K562 (cell line): ENCODE data around the gene CNNM4. TPM values are rescaled to one million over a fixed set of nuclear protein-coding genes. Genes with fewer than 3 reads are reported as not detected.

Source experiments
- ATAC-seq: fragments of 200-7000 bp; cut with Tn5 transposase; 3 replicates; pipeline ENCODE4 v1.9.1; 2020; ENCODE audit warnings: moderate library complexity
- BruUV-seq: library from RNA; stranded (reverse); fragments of 400-500 nt; replicated peaks from 2 replicates; lab custom pipeline; 2021; lab: Mats Ljungman, UMichigan
- CTCF ChIA-PET: fragments of 300-600 bp; formaldehyde crosslinking; extraction: SDS; loops from one replicate; lab custom pipeline; 2021; ENCODE audit warnings: low intra/inter-chr PET ratio; lab: Yijun Ruan, JAX
- POLR2A ChIA-PET: fragments of 300-600, 350-650 bp; sonication (Branson Sonifier 250); formaldehyde crosslinking; extraction: SDS; loops from one replicate; lab custom pipeline; 2021; ENCODE audit warnings: antibody characterized with exemption, inconsistent platforms; lab: Yijun Ruan, JAX
- DNase-seq, 4 experiments: peaks; one replicate each; pipeline versions ENCODE4 v3.0.0 to v3.0.0-alpha.2; 2011 to 2018; ENCODE audit warnings: low spot score in 3 of 4, mixed read lengths in 3 of 4; ENCODE audit errors: extremely low read depth in 1 of 4
- FAIRE-seq: peaks from 2 replicates; lab custom pipeline; 2011; peaks lifted over from hg19 to GRCh38; lab: Jason Lieb, UNC
- H2AFZ ChIP-seq: 2 replicates; pipeline ENCODE4 v1.6.0; 2011; ENCODE audit warnings: low read depth, low read length, control low read depth, inconsistent platforms
- H3K27ac ChIP-seq: fragments of 200-600 bp; 3 replicates; pipeline ENCODE4 v1.8.0; 2011; ENCODE audit warnings: low read depth, mild to moderate bottlenecking, control low read depth, inconsistent platforms, low read length, moderate library complexity, mixed read lengths; ENCODE audit errors: extremely low read depth
- H3K27me3 ChIP-seq, 2 experiments: fragments of 300-600 bp in 1 of 2; 2 replicates in 1 of 2; 3 replicates in 1 of 2; pipeline versions ENCODE4 v1.6.0 to v1.8.0; 2011; ENCODE audit warnings: inconsistent platforms in 2 of 2, low read length in 2 of 2, mild to moderate bottlenecking in 1 of 2, mixed read lengths in 1 of 2, moderate library complexity in 1 of 2; ENCODE audit not compliant: control insufficient read depth in 2 of 2, insufficient read depth in 2 of 2
- H3K36me3 ChIP-seq: fragments of 300-600 bp; 3 replicates; pipeline ENCODE4 v1.8.0; 2011; ENCODE audit warnings: mild to moderate bottlenecking, low read length, inconsistent platforms; ENCODE audit not compliant: control insufficient read depth, insufficient read depth
- H3K4me1 ChIP-seq, 2 experiments: fragments of 200-600 bp in 1 of 2; replicated peaks in 1 of 2; 2 replicates in 1 of 2; 3 replicates in 1 of 2; pipeline versions ENCODE4 v1.5.1 to v1.8.0; 2011; ENCODE audit warnings: inconsistent platforms in 2 of 2, low read length in 2 of 2, mild to moderate bottlenecking in 1 of 2, mixed read lengths in 1 of 2, moderate library complexity in 1 of 2; ENCODE audit not compliant: control insufficient read depth in 2 of 2, insufficient read depth in 2 of 2
- H3K4me2 ChIP-seq: 2 replicates; pipeline ENCODE4 v1.6.1; 2011; ENCODE audit warnings: low read length, control low read depth, inconsistent platforms, mixed read lengths; ENCODE audit not compliant: insufficient read depth
- H3K4me3 ChIP-seq: fragments of 200-600 bp; sonication (generic), shearing (Covaris generic); 2 replicates; pipeline ENCODE4 v1.5.1; 2016; ENCODE audit warnings: control low read depth, inconsistent platforms
- H3K79me2 ChIP-seq: fragments of 200-600 bp; 3 replicates; pipeline ENCODE4 v1.8.0; 2011; ENCODE audit warnings: low read length, inconsistent platforms; ENCODE audit not compliant: control insufficient read depth, insufficient read depth
- H3K9ac ChIP-seq, 2 experiments: 2 replicates each; pipeline versions ENCODE4 v1.6.0 to v1.6.1; 2011; ENCODE audit warnings: low read depth in 2 of 2, low read length in 2 of 2, control low read depth in 1 of 2, inconsistent platforms in 1 of 2, mild to moderate bottlenecking in 1 of 2, mixed read lengths in 1 of 2; ENCODE audit not compliant: insufficient read depth in 1 of 2
- H3K9me1 ChIP-seq: one replicate; pipeline ENCODE4 v1.6.0; 2011; ENCODE audit warnings: inconsistent platforms, mild to moderate bottlenecking, low read length, moderate library complexity; ENCODE audit not compliant: control insufficient read depth, insufficient read depth
- H3K9me3 ChIP-seq: replicated peaks from 2 replicates; pipeline ENCODE4 v1.5.1; 2011; ENCODE audit warnings: low read depth, low read length, inconsistent platforms; ENCODE audit not compliant: control insufficient read depth, insufficient read depth
- H4K20me1 ChIP-seq: replicated peaks from 2 replicates; pipeline ENCODE4 v1.6.1; 2011; ENCODE audit warnings: low read length, inconsistent platforms, mixed read lengths; ENCODE audit not compliant: control insufficient read depth, insufficient read depth
- CEBPB ChIP-seq: fragments of 450-650 bp; IDR thresholded peaks from 2 replicates; pipeline ENCODE4 v1.6.1; 2016; ENCODE audit warnings: missing genetic modification characterization, missing compliant biosample characterization
- CREB1 ChIP-seq, 2 experiments: sonication (generic) in 1 of 2; formaldehyde crosslinking in 1 of 2; IDR thresholded peaks; 2 replicates each; pipeline versions ENCODE4 v1.6.1 to v1.8.0; 2012 to 2022; ENCODE audit warnings: inconsistent platforms in 1 of 2, mild to moderate bottlenecking in 1 of 2, missing genetic modification reagents in 1 of 2, moderate library complexity in 1 of 2
- DDX20 ChIP-seq: fragments of 450-650 bp; IDR thresholded peaks from 2 replicates; pipeline ENCODE4 v1.6.1; 2016; ENCODE audit warnings: missing genetic modification characterization, low read depth, mild to moderate bottlenecking, missing compliant biosample characterization, moderate library complexity
- ESRRB ChIP-seq: fragments of 250-450 bp; sonication (Bioruptor Pico); IDR thresholded peaks from 2 replicates; pipeline ENCODE4 v1.5.0; 2020; ENCODE audit warnings: mild to moderate bottlenecking, moderate library complexity, borderline replicate concordance
- MAFK ChIP-seq: IDR thresholded peaks from 2 replicates; pipeline ENCODE4 v1.6.1; 2011; ENCODE audit warnings: low read length, improper control_type of control experiment
- MECOM ChIP-seq: fragments of 250-450 bp; sonication (Bioruptor Pico); IDR thresholded peaks from 2 replicates; pipeline ENCODE4 v1.8.0; 2022; ENCODE audit warnings: inconsistent platforms
- NKRF ChIP-seq: fragments of 450-650 bp; IDR thresholded peaks from 2 replicates; pipeline ENCODE4 v1.6.1; 2016; ENCODE audit warnings: borderline replicate concordance
- NR2C2 ChIP-seq, 2 experiments: fragments of 200-800 bp in 1 of 2; sonication (Bioruptor generic) in 1 of 2; sonication (generic) in 1 of 2; formaldehyde crosslinking in 1 of 2; IDR thresholded peaks; 2 replicates each; pipeline versions ENCODE4 v1.6.1 to v1.8.0; 2016 to 2022; ENCODE audit warnings: mild to moderate bottlenecking in 1 of 2, missing compliant biosample characterization in 1 of 2, missing genetic modification characterization in 1 of 2, missing genetic modification reagents in 1 of 2
- RBM22 ChIP-seq: fragments of 200-400 bp; formaldehyde crosslinking; IDR thresholded peaks from 2 replicates; pipeline ENCODE4 v1.6.1; 2018; ENCODE audit warnings: low read length, low read depth; ENCODE audit not compliant: poor library complexity, severe bottlenecking
- YBX1 ChIP-seq: fragments of 450-650 bp; IDR thresholded peaks from 2 replicates; pipeline ENCODE4 v1.7.1; 2016; ENCODE audit warnings: mild to moderate bottlenecking
- ZNF280A ChIP-seq: fragments of 450-650 bp; IDR thresholded peaks from 2 replicates; pipeline ENCODE4 v1.6.1; 2018; ENCODE audit warnings: mild to moderate bottlenecking, low read depth; ENCODE audit not compliant: partially characterized antibody
- ZNF644 ChIP-seq: fragments of 200-800 bp; sonication (Bioruptor generic); IDR thresholded peaks from 2 replicates; pipeline ENCODE4 v1.6.1; 2016; ENCODE audit warnings: low read depth, missing genetic modification characterization, missing compliant biosample characterization
- WGBS: fragments of 100-300 bp; shearing (Covaris generic); methylation state at CpG from one replicate; pipeline ENCODE4 v1.1.6; 2016; ENCODE audit warnings: low coverage, mixed read lengths; ENCODE audit not compliant: insufficient coverage; ENCODE audit errors: missing lambda C conversion rate; 5-methylcytosine and 5-hydroxymethylcytosine counted together
- in situ Hi-C: fragments of 300-500 bp; cut with MboI; formaldehyde crosslinking; loops from 4 replicates; pipeline ENCODE4 v1.15.0; 2018; ENCODE audit warnings: inconsistent platforms, mixed read lengths
- intact Hi-C: fragments of 100-400 bp; cut with micrococcal nuclease; formaldehyde crosslinking; loops from 2 replicates; pipeline ENCODE4 v1.14.2; 2022
- polyA plus RNA-seq, 8 experiments: library from polyadenylated mRNA; depleted of rRNA in 4 of 8; stranded (reverse) in 5 of 8; unstranded in 3 of 8; fragments of >200 nt; fragmentation: Nextera tagmentation in 2 of 8; fragmentation: Illumina TruSeq in 1 of 8; extraction: Ambion mirVana in 2 of 8; extraction: Trizol in 1 of 8; gene quantifications; 2 replicates each; pipeline versions ENCODE4 v1.2.1 to v1.2.3, GENCODE V29; 2011 to 2014; ENCODE audit warnings: inconsistent platforms in 1 of 8, missing spikeins in 1 of 8
- total RNA-seq, 7 experiments: library from RNA; depleted of rRNA in 6 of 7; stranded (reverse); fragments of >200 nt in 6 of 7; fragmentation: Illumina TruSeq in 2 of 7; extraction: Trizol in 2 of 7; gene quantifications; 2 replicates each; pipeline versions ENCODE4 v1.2.1 to v1.2.3, GENCODE V29; 2011 to 2021; ENCODE audit warnings: low replicate concordance in 1 of 7

CNNM4 gene
- total and polyA plus RNA-seq, 9 of the 15 experiments (the other 6 are each of a cell fraction or from before 2014, with no cell fraction given): 0.96 to 6.3 (median 2.8) TPM

GRCh38 chr2:96767135-96767871 lies 6.6 kb downstream of the CNNM4 start:
- intact Hi-C loops: no loop called here
- peaks cover 14 to 43% of the 10 kb centered on the region in 2 experiments for H3K4me1 ChIP-seq
- H3K79me2 ChIP-seq: peaks cover 21% of the 10 kb centered on the region
- H3K4me2 ChIP-seq: no peak overlapping the region
- no peaks in the 10 kb centered on the region for H3K9me3 ChIP-seq
- H3K27ac ChIP-seq: no peak overlapping the region
- no peak overlapping the region for H3K9ac ChIP-seq
- H3K36me3 ChIP-seq: no peaks in the 10 kb centered on the region
- FAIRE-seq (no peak), DNase-seq (no peak), ATAC-seq (no peak)
- H3K9me1 ChIP-seq: peaks cover 7% of the 10 kb centered on the region
- 61% methylated on average over 8 of the region's 9 CpGs for WGBS
- TF ChIP-seq MAFK: no peak
- no peak for TF ChIP-seq MECOM (CRISPR knock-in tag)
- no peak for TF ChIP-seq NKRF
- TF ChIP-seq DDX20 (tag): no peak
- TF ChIP-seq ZNF644 (tag): no peak
- no peak for TF ChIP-seq ESRRB (CRISPR knock-in tag)
- no peak for TF ChIP-seq CREB1 (IDR thresholded peaks at IDR 0.05)
- no peak for TF ChIP-seq CREB1 (CRISPR knock-in tag; IDR thresholded peaks at IDR 0.05)
- TF ChIP-seq ZNF280A: no peak
- no peak for TF ChIP-seq YBX1
- no peak for TF ChIP-seq CEBPB (tag)
- TF ChIP-seq RBM22: no peak
- TF ChIP-seq NR2C2 (CRISPR knock-in tag; IDR thresholded peaks at IDR 0.05): no peak
- TF ChIP-seq NR2C2 (tag; IDR thresholded peaks at IDR 0.05): no peak
- BruUV-seq: no TSS peak
- H3K4me3 ChIP-seq: no peak overlapping the region
- H3K27me3 ChIP-seq: no peaks in the 10 kb centered on the region
- peaks cover under 1% of the 10 kb centered on the region; the same call in 1 of the 2 replicates for H4K20me1 ChIP-seq
- ChIA-PET CTCF (no interaction called here), POLR2A (interaction anchor here (0.6 to 2.3 kb wide), 7 partner anchors 9 to 158 kb away, joined by 3 to 7 read pairs (median 6); no protein-coding TSS in a partner anchor)
- in situ Hi-C loops: no loop called here
- H2AFZ ChIP-seq: no peak overlapping the region
